HG03066 (cell line): ENCODE measurements around the gene NXPE3.
"Not testable (repeated sequence)": the region's sequence is repeated elsewhere in the genome, so short reads cannot be mapped to it uniquely, and the experiment has no call there.

Source experiments
- ATAC-seq: cut with Tn5 transposase; IDR thresholded peaks from one replicate; pipeline ENCODE4 v1.9.1; 2021; ENCODE audit warnings: low read depth; ENCODE audit not compliant: unreplicated experiment

NXPE3 gene

GRCh38 chr3:101779047-101779821, at the start of gene NXPE3:
TSS of gene NXPE3 (plus strand) at chr3:101779211. CDS start at chr3:101785597, 6,386 bp downstream.
- ATAC-seq = peak; percentile 94

- ATAC-seq = no peak
These were observed 49.4 kb upstream of the NXPE3 start for GRCh38 chr3:101729586-101729985.

- ATAC-seq = no peak
These were observed 48.2 kb upstream of the NXPE3 start for GRCh38 chr3:101730839-101731238.

- no peak for ATAC-seq
These were observed 46.8 kb upstream of the NXPE3 start for GRCh38 chr3:101732240-101732641.

GRCh38 chr3:101735833-101736232, 43.2 kb upstream of the NXPE3 start:
- no peak for ATAC-seq

GRCh38 chr3:101741914-101742313, 37.1 kb upstream of the NXPE3 start:
- not testable (repeated sequence) for ATAC-seq

- no peak for ATAC-seq
These were observed 34.2 kb upstream of the NXPE3 start for GRCh38 chr3:101744811-101745210.

- ATAC-seq = not testable (repeated sequence)
These were observed 33.1 kb upstream of the NXPE3 start for GRCh38 chr3:101745934-101746333.

GRCh38 chr3:101753386-101754113, 25.5 kb upstream of the NXPE3 start:
- ATAC-seq = not testable (repeated sequence)

GRCh38 chr3:101758224-101758623, 20.8 kb upstream of the NXPE3 start:
- ATAC-seq = no peak

GRCh38 chr3:101762041-101762646, 16.9 kb upstream of the NXPE3 start:
- ATAC-seq = no peak

GRCh38 chr3:101777745-101778281, 1.2 kb upstream of the NXPE3 start:
- ATAC-seq = not testable (repeated sequence)

- no peak for ATAC-seq
These were observed 495 bp upstream of the NXPE3 start for GRCh38 chr3:101778385-101779046.

GRCh38 chr3:101779822-101780381, 891 bp downstream of the NXPE3 start:
- ATAC-seq = no peak

GRCh38 chr3:101780661-101781060, 1.6 kb downstream of the NXPE3 start:
- ATAC-seq = no peak

- no peak for ATAC-seq
These were observed 2.2 kb downstream of the NXPE3 start for GRCh38 chr3:101781166-101781565.

- ATAC-seq = no peak
These were observed 6.0 kb downstream of the NXPE3 start for GRCh38 chr3:101784855-101785613.

GRCh38 chr3:101791778-101792177, 12.8 kb downstream of the NXPE3 start:
- peak; percentile 99 for ATAC-seq

GRCh38 chr3:101796077-101796680, 17.2 kb downstream of the NXPE3 start:
- ATAC-seq = no peak
